ENCODE measurements around the gene SRGAP2B. TPM values are rescaled to one million over a fixed set of nuclear protein-coding genes. Genes with fewer than 3 reads are reported as not detected.
"Not testable (repeated sequence)": the region's sequence is repeated elsewhere in the genome, so short reads cannot be mapped to it uniquely, and the experiment has no call there.

The SRGAP2B gene
- total RNA-seq, 4 donors from 2014 or later, result 13.1 to 27.9 (median 20.2) TPM

- H3K36me3 ChIP-seq, ATAC-seq, H3K4me1 ChIP-seq, H3K4me3 ChIP-seq, H3K27me3 ChIP-seq, H3K9me3 ChIP-seq, H3K27ac ChIP-seq: not testable (repeated sequence)
- 100% methylated on average over 1 of the region's 1 CpG; no CpG with 5 or more reads in 1 of the 2 donors for WGBS, 2 donors (ENCODE audit: low coverage in 1 of 2)
Measured at GRCh38 chr1:144927292-144927691, 167.8 kb downstream of the SRGAP2B start.

GRCh38 chr1:144923640-144924039 is 171.5 kb downstream of the SRGAP2B start:
- WGBS, 2 donors (ENCODE audit: low coverage in 1 of 2), result no CpG with 5 or more reads among the region's 5 CpGs
- not testable (repeated sequence) for H3K9me3 ChIP-seq, H3K4me3 ChIP-seq, H3K27me3 ChIP-seq, H3K27ac ChIP-seq, H3K36me3 ChIP-seq, H3K4me1 ChIP-seq
- peak; percentile 39 for ATAC-seq

- H3K27me3 ChIP-seq, H3K27ac ChIP-seq, H3K9me3 ChIP-seq, ATAC-seq, H3K4me1 ChIP-seq, H3K4me3 ChIP-seq, H3K36me3 ChIP-seq: not testable (repeated sequence)
- WGBS, 2 donors (ENCODE audit: low coverage in 1 of 2), result no CpG with 5 or more reads among the region's 4 CpGs
Measured at GRCh38 chr1:144922785-144923184, 172.3 kb downstream of the SRGAP2B start.

- H3K27me3 ChIP-seq, H3K4me1 ChIP-seq, ATAC-seq, H3K27ac ChIP-seq, H3K36me3 ChIP-seq, H3K4me3 ChIP-seq, H3K9me3 ChIP-seq: not testable (repeated sequence)
Measured at GRCh38 chr1:144919106-144919505, 176.0 kb downstream of the SRGAP2B start.

GRCh38 chr1:144918027-144918603 is 177.0 kb downstream of the SRGAP2B start:
- not testable (repeated sequence) for H3K27ac ChIP-seq, H3K4me1 ChIP-seq, H3K9me3 ChIP-seq, H3K27me3 ChIP-seq, H3K36me3 ChIP-seq, H3K4me3 ChIP-seq
- WGBS, 2 donors (ENCODE audit: low coverage in 1 of 2), result 50% methylated on average over 1 of the region's 3 CpGs; no CpG with 5 or more reads in 1 of the 2 donors
- ATAC-seq, result peak; percentile 67

GRCh38 chr1:144917154-144918026 is 177.7 kb downstream of the SRGAP2B start:
- H3K4me3 ChIP-seq, H3K9me3 ChIP-seq, H3K27ac ChIP-seq, H3K36me3 ChIP-seq, H3K27me3 ChIP-seq, H3K4me1 ChIP-seq: not testable (repeated sequence)
- ATAC-seq, result peak; percentile 65
- no CpG with 5 or more reads among the region's 8 CpGs for WGBS, 2 donors (ENCODE audit: low coverage in 1 of 2)

- not testable (repeated sequence) for H3K9me3 ChIP-seq, H3K36me3 ChIP-seq, ATAC-seq, H3K27ac ChIP-seq, H3K4me3 ChIP-seq, H3K27me3 ChIP-seq, H3K4me1 ChIP-seq
- no CpG with 5 or more reads among the region's 12 CpGs for WGBS, 2 donors (ENCODE audit: low coverage in 1 of 2)
Measured at GRCh38 chr1:144913977-144914734, 181.0 kb downstream of the SRGAP2B start.

GRCh38 chr1:144913458-144913857 is 181.7 kb downstream of the SRGAP2B start:
- not testable (repeated sequence) for H3K4me3 ChIP-seq, H3K9me3 ChIP-seq, H3K4me1 ChIP-seq, H3K36me3 ChIP-seq, H3K27ac ChIP-seq, H3K27me3 ChIP-seq, ATAC-seq
- no CpG with 5 or more reads among the region's 3 CpGs for WGBS, 2 donors (ENCODE audit: low coverage in 1 of 2)

- H3K4me1 ChIP-seq, H3K27me3 ChIP-seq, H3K4me3 ChIP-seq, H3K9me3 ChIP-seq, H3K36me3 ChIP-seq, H3K27ac ChIP-seq: not testable (repeated sequence)
- no CpG with 5 or more reads among the region's 5 CpGs for WGBS, 2 donors (ENCODE audit: low coverage in 1 of 2)
- peak; percentile 21 for ATAC-seq
Measured at GRCh38 chr1:144910729-144911128, 184.4 kb downstream of the SRGAP2B start.

- H3K27me3 ChIP-seq, H3K4me3 ChIP-seq, H3K4me1 ChIP-seq, ATAC-seq, H3K27ac ChIP-seq, H3K9me3 ChIP-seq, H3K36me3 ChIP-seq: not testable (repeated sequence)
- WGBS, 2 donors (ENCODE audit: low coverage in 1 of 2), result no CpG with 5 or more reads among the region's 6 CpGs
Measured at GRCh38 chr1:144900841-144901240, 194.3 kb downstream of the SRGAP2B start.

GRCh38 chr1:144894454-144895201 is 200.5 kb downstream of the SRGAP2B start:
- H3K9me3 ChIP-seq, H3K4me1 ChIP-seq, H3K36me3 ChIP-seq, H3K4me3 ChIP-seq, H3K27ac ChIP-seq, H3K27me3 ChIP-seq: not testable (repeated sequence)
- ATAC-seq, result peak; percentile 90
- WGBS, 2 donors (ENCODE audit: low coverage in 1 of 2), result no CpG with 5 or more reads among the region's 5 CpGs

GRCh38 chr1:144893710-144894438 is 201.3 kb downstream of the SRGAP2B start:
- not testable (repeated sequence) for H3K36me3 ChIP-seq, H3K27me3 ChIP-seq, H3K4me1 ChIP-seq, H3K27ac ChIP-seq, H3K9me3 ChIP-seq, H3K4me3 ChIP-seq
- ATAC-seq, result peak; percentile 4
- no CpG with 5 or more reads among the region's 9 CpGs for WGBS, 2 donors (ENCODE audit: low coverage in 1 of 2)
